Measurements from ENCODE around the gene MKRN2OS.
"Not testable (repeated sequence)": the region's sequence is repeated elsewhere in the genome, so short reads cannot be mapped to it uniquely, and the experiment has no call there.

The MKRN2OS gene

GRCh38 chr3:12560505-12561190 is 15.3 kb upstream of the MKRN2OS start:
- peak in 1 of 14 donors; percentile 80 for DNase-seq

GRCh38 chr3:12559520-12559919 is 14.2 kb upstream of the MKRN2OS start:
- peak in 1 of 14 donors; percentile 22 for DNase-seq

DNA sequence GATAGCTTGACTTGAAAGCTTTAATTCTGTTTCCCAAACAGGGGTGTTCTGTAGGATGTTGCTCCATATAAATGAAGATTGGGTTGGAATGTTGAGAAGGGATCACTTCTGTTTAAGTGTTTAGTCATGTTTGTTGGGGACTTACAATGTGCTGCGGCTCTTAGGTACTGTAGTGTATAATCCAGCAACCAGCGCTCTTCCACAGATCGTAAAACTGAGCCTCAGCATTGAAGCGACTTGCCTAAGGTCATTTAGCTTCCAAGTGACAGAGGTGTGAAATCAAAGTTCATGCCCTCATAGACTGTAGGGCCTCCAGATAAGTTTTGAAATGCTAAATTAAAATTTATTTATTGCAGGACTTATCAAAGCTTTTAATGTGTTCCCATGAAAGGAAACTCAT is 13.4 kb upstream of the MKRN2OS start:
- DNase-seq, result no peak

- peak in 2 of 14 donors; percentile 23 to 35 for DNase-seq
Measured at GRCh38 chr3:12557473-12558100, 12.3 kb upstream of the MKRN2OS start.

DNA sequence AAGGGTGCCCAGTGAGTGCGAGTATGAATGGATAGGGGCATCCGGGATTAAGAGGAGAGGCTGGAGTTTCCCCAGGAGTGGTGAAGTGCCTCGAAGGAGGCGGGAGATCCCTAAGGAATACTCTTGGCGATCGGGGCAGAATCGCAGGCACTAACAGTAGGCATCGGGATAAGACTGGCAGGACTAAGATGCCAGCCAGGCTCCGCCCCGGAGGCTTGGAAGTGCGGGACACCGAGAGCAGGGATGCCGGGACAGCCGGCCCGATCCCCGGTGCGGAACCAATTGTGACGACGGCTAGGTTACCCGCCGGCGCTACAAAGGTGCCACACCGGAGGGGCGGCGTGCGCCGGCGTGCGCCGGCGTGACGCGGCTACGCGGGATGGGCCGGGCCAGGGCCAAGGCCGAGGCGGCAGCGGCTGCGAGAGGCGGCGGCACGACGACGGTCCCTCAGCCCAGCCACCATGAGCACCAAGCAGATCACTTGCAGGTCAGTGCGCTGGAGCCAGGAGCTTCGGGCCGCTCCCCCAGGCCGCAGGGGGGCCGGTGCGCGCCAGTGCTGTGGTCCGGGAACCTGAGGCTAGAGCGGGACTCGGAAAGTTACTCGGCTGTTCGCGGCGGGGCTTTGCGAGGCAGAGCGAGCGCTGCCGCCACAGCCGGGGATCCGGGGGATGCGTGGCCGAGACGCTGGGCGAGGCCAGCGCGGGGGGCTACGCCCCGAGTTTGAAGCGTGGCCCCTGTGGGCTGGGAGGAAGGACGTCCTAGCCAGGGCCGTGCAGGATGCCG is 11.6 kb upstream of the MKRN2OS start, which contains the start of gene MKRN2:
MKRN2 (plus strand) TSS at position 398 of the 783 bp plus-strand sequence; CDS start at position 462, 64 bp downstream.
- peak; percentile 49 to 93 (median 86) for DNase-seq

GRCh38 chr3:12556314-12556689 is 11.0 kb upstream of the MKRN2OS start:
- no peak for DNase-seq

- DNase-seq, result peak in 5 of 14 donors; percentile 7 to 33 (median 14)
Measured at GRCh38 chr3:12553921-12554391, 8.7 kb upstream of the MKRN2OS start.

- no peak for DNase-seq
Measured at GRCh38 chr3:12549971-12550760, 4.9 kb upstream of the MKRN2OS start.

DNA sequence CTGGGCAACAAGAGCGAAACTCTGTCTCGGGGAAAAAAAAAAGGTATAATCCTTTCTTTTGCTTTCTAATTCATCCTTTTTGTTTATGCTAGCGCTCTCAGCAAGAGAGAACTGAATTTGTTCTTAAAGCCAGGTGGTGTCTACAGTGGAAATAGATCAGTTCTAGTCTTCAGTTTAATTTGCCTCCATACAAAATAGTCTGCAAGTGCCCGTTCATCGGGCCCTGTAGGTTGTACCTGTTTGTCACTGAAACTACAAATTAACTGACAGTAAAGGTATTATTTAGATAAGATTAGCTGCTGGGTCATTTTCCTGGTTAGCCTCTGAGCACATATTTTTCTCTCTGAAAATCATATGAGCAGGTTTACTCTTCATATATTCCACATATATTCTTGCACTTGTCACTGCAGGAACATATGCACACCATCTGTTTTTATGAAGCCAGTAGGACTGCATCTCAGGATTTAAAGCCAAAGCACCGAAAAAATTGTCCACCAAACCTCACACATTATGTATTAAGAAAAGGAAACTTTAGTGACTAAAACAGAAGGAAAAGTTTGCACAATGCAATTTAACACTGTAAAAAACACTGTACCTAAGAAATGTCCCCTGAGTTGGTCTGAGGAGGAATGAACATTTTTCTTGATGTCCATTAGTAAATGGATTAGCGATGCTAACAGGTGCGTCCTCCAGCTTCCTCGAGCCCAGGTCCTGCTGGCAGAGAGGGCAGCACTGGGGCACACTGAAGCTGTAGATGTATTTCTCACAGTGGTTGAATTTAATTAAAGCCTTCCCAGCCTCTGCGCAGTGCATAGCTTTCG is 437 bp downstream of the MKRN2OS start:
- DNase-seq, result peak in 1 of 14 donors; percentile 57

DNA sequence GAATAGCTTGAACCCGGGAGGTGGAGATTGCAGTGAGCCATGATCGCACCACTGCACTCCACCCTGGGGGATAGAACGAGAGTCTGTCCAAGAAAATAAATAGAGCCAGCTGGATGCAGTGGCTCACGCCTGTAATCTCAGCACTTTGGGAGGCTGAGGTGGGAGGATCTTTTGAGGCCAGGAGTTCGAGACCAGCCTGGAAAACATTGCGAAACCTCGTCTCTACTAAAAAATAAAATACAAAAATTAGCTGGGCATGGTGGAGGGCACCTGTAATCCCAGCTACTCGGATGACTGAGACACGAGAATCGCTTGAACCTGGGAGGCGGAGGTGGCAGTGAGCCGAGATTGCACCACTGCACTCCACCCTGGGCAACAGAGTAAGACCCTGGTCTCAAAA is 1.8 kb downstream of the MKRN2OS start:
- DNase-seq, result not testable (repeated sequence)

GRCh38 chr3:12541625-12542024 is 3.7 kb downstream of the MKRN2OS start:
- no peak for DNase-seq

GRCh38 chr3:12536423-12536822 is 8.9 kb downstream of the MKRN2OS start:
- no peak for DNase-seq

DNA sequence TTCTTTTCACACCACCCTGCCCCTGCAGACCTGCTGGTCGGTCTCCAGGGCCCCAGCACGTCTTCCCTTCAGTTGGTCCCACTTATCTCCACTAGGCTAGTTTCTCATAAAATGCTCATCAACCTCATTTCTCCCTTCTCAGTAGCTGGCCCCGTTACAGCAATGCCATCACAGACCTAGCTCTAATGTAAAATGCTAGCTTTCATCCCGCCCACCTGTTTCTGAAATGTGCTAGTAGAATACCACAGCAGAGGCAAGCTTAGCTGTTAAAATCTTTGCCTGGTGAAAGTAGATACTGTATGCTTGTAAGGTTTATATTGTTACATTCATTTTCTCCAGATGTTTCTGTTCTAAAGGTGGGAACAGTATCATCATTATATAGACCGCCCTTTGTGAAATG is 13.1 kb downstream of the MKRN2OS start:
- no peak for DNase-seq

GRCh38 chr3:12527757-12528143 is 17.5 kb downstream of the MKRN2OS start:
- DNase-seq, result no peak

DNA sequence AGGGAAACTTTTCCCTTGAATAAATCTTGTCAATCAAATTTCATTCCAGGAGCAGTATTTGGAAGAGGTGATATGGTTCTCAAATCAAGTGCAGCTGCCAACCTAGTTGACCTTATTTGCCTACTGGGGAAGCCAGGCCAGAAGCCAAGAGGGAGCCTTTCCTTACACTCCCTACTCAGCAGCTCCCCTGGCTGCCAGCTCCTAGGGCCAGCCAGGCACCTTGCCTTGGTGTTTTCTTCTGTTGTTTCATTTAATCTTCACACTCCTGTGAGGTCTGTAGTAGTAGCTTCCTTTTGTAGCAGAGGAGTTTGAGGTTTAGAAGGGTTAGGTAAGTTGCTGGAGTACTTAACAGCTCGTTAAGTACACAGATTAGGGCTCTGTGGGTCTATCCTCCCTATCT is 22.6 kb downstream of the MKRN2OS start:
- no peak for DNase-seq

DNA sequence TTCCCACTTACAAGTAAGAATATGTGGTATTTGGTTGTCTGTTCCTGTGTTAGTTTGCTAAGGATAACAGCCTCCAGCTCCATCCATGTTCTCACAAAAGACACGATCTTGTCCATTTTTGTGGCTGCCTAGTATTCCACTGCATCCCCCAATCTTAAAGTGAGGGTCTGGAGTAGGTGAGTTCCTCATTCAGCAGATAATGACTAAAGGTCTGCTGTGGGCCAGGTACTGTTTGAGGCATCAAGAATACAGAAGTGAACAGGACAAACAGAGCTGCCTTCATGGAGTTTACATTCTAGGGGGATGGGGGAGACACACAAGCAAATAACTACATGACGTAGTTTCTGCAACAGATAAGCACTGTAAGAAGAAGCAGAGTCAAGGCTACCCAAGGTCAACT is 24.3 kb downstream of the MKRN2OS start:
- no peak for DNase-seq

DNA sequence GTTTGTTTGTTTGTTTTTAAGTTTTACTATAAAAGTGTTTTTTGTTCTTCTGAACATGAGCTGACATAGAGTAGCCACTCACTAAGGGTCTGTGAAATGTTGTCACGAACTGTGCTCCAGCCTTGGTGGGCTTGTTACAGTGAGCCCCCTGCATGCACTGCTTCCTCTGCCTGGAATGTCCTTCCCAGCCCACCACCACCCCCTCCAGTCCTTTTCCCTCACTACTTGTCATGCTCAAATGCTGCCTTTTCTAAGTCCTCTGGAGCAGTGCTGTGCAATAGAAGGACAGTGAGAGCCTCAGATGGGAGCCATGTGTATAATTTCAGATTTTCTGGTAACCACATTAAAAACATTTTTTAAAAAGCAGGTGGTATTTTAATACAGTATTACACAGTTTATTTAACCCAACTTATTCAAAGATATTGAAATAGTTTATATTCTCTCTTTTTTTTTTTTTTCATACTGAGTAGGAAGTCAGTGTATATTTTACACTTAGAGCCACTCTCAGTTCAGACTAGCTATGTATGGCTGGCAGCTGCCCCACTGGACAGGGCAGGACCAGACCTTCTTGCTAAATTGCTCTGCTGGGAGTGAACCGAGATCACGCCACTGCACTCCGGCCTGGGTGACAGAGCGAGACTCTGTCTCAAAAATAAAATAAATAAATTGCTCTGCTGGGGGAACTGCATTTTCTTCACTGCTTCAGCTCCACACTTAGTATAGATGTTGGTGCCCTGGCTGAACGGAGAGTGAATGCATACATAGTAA is 26.9 kb downstream of the MKRN2OS start:
- no peak for DNase-seq

DNA sequence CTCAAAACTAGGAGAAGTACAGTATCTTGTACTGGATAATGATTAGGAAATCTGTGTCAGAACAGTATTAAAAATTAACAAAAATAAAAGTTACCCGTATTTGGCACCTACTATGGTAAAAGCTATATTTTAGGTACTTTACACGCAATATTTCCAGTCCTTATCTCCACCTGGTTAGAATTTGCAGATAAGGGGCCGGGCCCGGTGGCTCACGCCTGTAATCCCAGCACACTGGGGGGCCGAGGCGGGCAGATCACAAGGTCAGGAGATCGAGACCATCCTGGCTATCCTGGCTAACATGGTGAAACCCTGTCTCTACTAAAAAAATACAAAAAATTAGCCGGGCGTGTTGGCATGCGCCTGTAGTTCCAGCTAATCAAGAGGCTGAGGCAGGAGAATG is 28.4 kb downstream of the MKRN2OS start:
- no peak for DNase-seq

GRCh38 chr3:12515631-12516030 is 29.7 kb downstream of the MKRN2OS start:
- no peak for DNase-seq

DNA sequence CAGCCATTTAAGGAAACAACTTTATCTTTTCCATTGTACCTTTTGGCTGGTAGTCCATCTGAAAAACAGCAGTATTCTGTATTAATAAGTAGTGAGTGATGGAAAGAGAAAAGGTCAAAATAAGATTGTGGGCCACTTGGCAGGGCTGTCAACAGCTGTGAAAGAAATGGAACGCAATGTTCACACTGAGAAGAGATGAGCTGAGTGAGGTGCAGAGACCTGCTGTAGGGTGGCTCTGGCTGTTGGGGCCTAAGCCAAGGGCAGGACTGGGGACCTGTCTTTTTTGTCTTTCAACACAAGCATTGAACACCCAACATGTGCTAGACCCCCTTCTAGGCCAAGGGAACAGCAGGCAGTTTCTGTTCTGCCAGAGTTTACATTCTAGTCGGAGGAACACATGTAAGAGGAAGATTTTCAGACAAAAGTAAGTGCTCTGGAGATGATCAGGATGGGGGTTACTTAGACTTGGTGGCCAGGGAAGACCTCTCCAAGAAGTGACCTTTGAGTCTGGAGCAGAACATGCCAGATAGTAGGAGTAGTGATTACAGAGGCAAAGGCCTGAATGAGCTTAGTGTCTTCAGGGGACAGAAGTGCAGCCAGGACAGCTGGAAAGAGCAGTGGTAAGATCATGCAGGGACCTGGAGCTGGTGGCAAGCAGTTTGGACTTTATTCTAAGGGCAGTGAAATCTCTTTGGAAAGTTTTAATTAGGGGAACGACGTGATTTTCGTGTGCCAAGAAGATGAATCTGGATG is 31.4 kb downstream of the MKRN2OS start:
- no peak for DNase-seq
